OCI-LY3 (cell line): ENCODE measurements around the gene STK4.

ENCODE experiments used
- CTCF ChIP-seq: fragments of 200-600, 300-600 bp; sonication (generic); IDR thresholded peaks from 2 replicates; pipeline ENCODE4 v1.5.1; 2014; ENCODE audit warnings: antibody characterized with exemption, low read length, low read depth
- EZH2phosphoT487 ChIP-seq: fragments of 200-600 bp; shearing (Covaris generic); IDR thresholded peaks from 2 replicates; pipeline ENCODE4 v1.6.1; 2018; ENCODE audit warnings: antibody characterized with exemption, mixed run types, low read depth

DNA sequence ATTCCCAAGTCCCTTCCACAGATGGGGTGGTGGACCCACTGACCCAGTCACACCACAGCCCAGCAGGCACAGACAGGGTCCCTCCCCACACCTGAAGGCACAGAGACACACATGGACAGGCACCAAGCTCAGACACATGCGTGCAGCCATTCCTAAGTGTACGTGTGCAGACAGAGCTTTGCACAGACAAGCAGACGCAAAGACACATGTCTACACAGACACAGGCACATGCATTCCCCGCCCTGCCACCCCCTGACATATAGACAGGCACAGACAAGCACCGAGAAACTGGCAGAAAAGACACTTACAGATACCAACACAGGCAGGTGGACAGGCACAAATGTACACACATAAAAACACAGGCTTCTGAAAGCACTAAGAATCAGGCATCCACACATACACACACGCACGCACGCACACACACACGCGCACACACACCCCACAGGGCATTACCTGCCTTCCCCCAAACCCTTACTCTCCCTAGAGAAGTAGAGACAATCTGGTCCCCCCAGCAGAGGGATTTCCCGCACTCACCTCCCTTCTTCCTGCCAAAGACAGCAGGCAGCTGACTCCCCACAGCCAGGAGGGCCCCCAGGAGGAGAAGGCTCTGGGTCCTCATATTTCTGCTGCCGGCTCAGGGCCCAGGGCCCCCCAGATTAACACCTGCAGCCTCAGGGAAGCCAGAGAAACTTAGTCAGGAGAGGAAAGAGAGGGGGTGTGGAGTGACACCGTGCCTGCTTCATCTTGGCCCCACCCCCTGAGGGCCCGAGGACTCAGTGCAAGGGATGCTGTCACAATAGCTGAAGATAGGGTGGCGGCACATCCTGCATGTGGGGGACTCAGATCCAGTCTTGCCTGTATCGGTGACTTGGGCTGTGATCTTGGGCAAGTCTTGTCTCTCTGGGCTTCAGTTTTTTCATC is 148.4 kb downstream of the STK4 start, which contains the start of gene WFDC5:
- TF ChIP-seq CTCF (no peak), EZH2phosphoT487 (no peak)
